Osteoblast (primary cell): ENCODE measurements around the gene ZG16B. TPM values are rescaled to one million over a fixed set of nuclear protein-coding genes. Genes with fewer than 3 reads are reported as not detected.

Source experiments
- DNase-seq: peaks from one replicate; pipeline ENCODE4 v3.0.0; 2011; ENCODE audit warnings: low spot score, mixed read lengths; ENCODE audit not compliant: insufficient read length; ENCODE audit errors: missing footprints
- H2AFZ ChIP-seq: 2 replicates; pipeline ENCODE4 v1.6.0; 2011; ENCODE audit warnings: mild to moderate bottlenecking, low read length
- H3K27ac ChIP-seq: 2 replicates; pipeline ENCODE4 v1.5.1; 2011; ENCODE audit warnings: mild to moderate bottlenecking, low read depth, low read length, moderate library complexity
- H3K27me3 ChIP-seq: 2 replicates; pipeline ENCODE4 v1.6.0; 2012; ENCODE audit warnings: mild to moderate bottlenecking, control low read depth, inconsistent platforms, low read length, moderate library complexity; ENCODE audit not compliant: insufficient read depth
- H3K36me3 ChIP-seq: 2 replicates; pipeline ENCODE4 v1.5.1; 2011; ENCODE audit warnings: mild to moderate bottlenecking, low read length, control low read depth, moderate library complexity; ENCODE audit not compliant: insufficient read depth
- H3K4me1 ChIP-seq: 2 replicates; pipeline ENCODE4 v1.5.1; 2011; ENCODE audit warnings: mild to moderate bottlenecking, low read length, control low read depth, moderate library complexity; ENCODE audit not compliant: insufficient read depth
- H3K4me2 ChIP-seq: 2 replicates; pipeline ENCODE4 v1.6.0; 2011; ENCODE audit warnings: mild to moderate bottlenecking, low read length; ENCODE audit not compliant: insufficient read depth
- H3K4me3 ChIP-seq: fragments of 200-600 bp; sonication (generic); 3 replicates; pipeline ENCODE4 v1.5.1; 2012; ENCODE audit warnings: mild to moderate bottlenecking, low read length, inconsistent platforms; ENCODE audit not compliant: insufficient read depth
- H3K79me2 ChIP-seq: 2 replicates; pipeline ENCODE4 v1.6.0; 2012; ENCODE audit warnings: mild to moderate bottlenecking, low read length, control low read depth, inconsistent platforms; ENCODE audit not compliant: insufficient read depth
- H3K9me3 ChIP-seq: 2 replicates; pipeline ENCODE4 v1.5.1; 2011; ENCODE audit warnings: low read depth, low read length, control low read depth
- H4K20me1 ChIP-seq: 2 replicates; pipeline ENCODE4 v1.6.0; 2012; ENCODE audit warnings: mild to moderate bottlenecking, low read length, control low read depth; ENCODE audit not compliant: insufficient read depth
- CTCF ChIP-seq: IDR thresholded peaks from 2 replicates; pipeline ENCODE4 v1.5.1; 2011; ENCODE audit warnings: mild to moderate bottlenecking, low read depth, low read length, moderate library complexity; ENCODE audit errors: extremely low read depth
- total RNA-seq: library from RNA; depleted of rRNA; stranded (reverse); fragments of >200 nt; gene quantifications from 2 replicates; pipeline ENCODE4 v1.2.3, GENCODE V29; 2012

Gene ZG16B
- total RNA-seq, 1 donor = 1.4 TPM

- H3K9me3 ChIP-seq = no peaks in the 10 kb centered on the region
- no peak overlapping the region for H3K27ac ChIP-seq
- H4K20me1 ChIP-seq = no peaks in the 10 kb centered on the region
- H3K27me3 ChIP-seq = peaks cover 41% of the 10 kb centered on the region
- H3K79me2 ChIP-seq = no peaks in the 10 kb centered on the region
- no peak for TF ChIP-seq CTCF
- peaks cover 5% of the 10 kb centered on the region for H3K4me1 ChIP-seq
- H3K4me3 ChIP-seq = no peak overlapping the region
- H2AFZ ChIP-seq = no peak overlapping the region
- H3K36me3 ChIP-seq = no peaks in the 10 kb centered on the region
- DNase-seq = peak; percentile 41
- no peak overlapping the region for H3K4me2 ChIP-seq
Measured at GRCh38 chr16:2825049-2825742, 4.9 kb upstream of the ZG16B start.

GRCh38 chr16:2825906-2826305 is 4.2 kb upstream of the ZG16B start:
- TF ChIP-seq CTCF = no peak

GRCh38 chr16:2826591-2827373 is 3.3 kb upstream of the ZG16B start:
- Histone ChIP-seq H3K36me3 (no peaks in the 10 kb centered on the region), H3K4me2 (no peak overlapping the region), H2AFZ (no peak overlapping the region), H3K27ac (no peak overlapping the region), H3K4me3 (no peak overlapping the region), H3K4me1 (peaks cover 9% of the 10 kb centered on the region), H4K20me1 (no peaks in the 10 kb centered on the region), H3K27me3 (peaks cover 45% of the 10 kb centered on the region), H3K79me2 (no peaks in the 10 kb centered on the region), H3K9me3 (no peaks in the 10 kb centered on the region)
- DNase-seq = peak; percentile 63
- TF ChIP-seq CTCF = no peak

More at GRCh38 chr16:2825906-2826305, 4.2 kb upstream of the ZG16B start:
- Histone ChIP-seq H3K9me3 (no peaks in the 10 kb centered on the region), H3K27me3 (peaks cover 45% of the 10 kb centered on the region), H2AFZ (no peak overlapping the region), H3K79me2 (no peaks in the 10 kb centered on the region), H3K27ac (no peak overlapping the region), H3K4me1 (peaks cover 9% of the 10 kb centered on the region), H3K4me3 (no peak overlapping the region), H4K20me1 (no peaks in the 10 kb centered on the region), H3K4me2 (no peak overlapping the region), H3K36me3 (no peaks in the 10 kb centered on the region)
- DNase-seq = no peak

- no peak for TF ChIP-seq CTCF
- Histone ChIP-seq H3K4me1 (peaks cover 9% of the 10 kb centered on the region), H3K4me3 (no peak overlapping the region), H2AFZ (no peak overlapping the region), H4K20me1 (no peaks in the 10 kb centered on the region), H3K79me2 (no peaks in the 10 kb centered on the region), H3K9me3 (no peaks in the 10 kb centered on the region), H3K27me3 (peaks cover 46% of the 10 kb centered on the region), H3K36me3 (no peaks in the 10 kb centered on the region), H3K4me2 (no peak overlapping the region), H3K27ac (no peak overlapping the region)
- peak; percentile 68 for DNase-seq
Measured at GRCh38 chr16:2827374-2827791, 2.7 kb upstream of the ZG16B start.
